Hematopoietic multipotent progenitor cell (in vitro differentiated cells): ENCODE data around the gene VEGFB. TPM values are rescaled to one million over a fixed set of nuclear protein-coding genes. Genes with fewer than 3 reads are reported as not detected.
"Not testable (repeated sequence)": the region's sequence is repeated elsewhere in the genome, so short reads cannot be mapped to it uniquely, and the experiment has no call there.

Experiments
- DNase-seq, 3 donors: peaks; one replicate each; pipeline ENCODE4 v3.0.0-alpha.2; 2011 to 2015; ENCODE audit warnings: low read depth in 2 of 3, low spot score in 2 of 3
- total RNA-seq: library from RNA; depleted of rRNA; stranded (reverse); fragments of >200 nt; gene quantifications from one replicate; pipeline ENCODE4 v1.2.3, GENCODE V29; 2012

Gene VEGFB
- total RNA-seq, 1 donor = 15.9 TPM

GRCh38 chr11:64245797-64246620 is 11.6 kb downstream of the VEGFB start:
- DNase-seq = peak in 2 of 3 donors; percentile 85 to 90

GRCh38 chr11:64246621-64246870 is 12.2 kb downstream of the VEGFB start:
- DNase-seq = not testable (repeated sequence)

GRCh38 chr11:64246871-64247728 is 12.7 kb downstream of the VEGFB start, which contains the start of gene PPP1R14B:
Gene PPP1R14B (minus strand): TSS chr11:64246943. CDS start chr11:64246673, 270 bp downstream.
- DNase-seq = peak in 2 of 3 donors; percentile 79 to 85

- DNase-seq = no peak
These were observed 13.5 kb downstream of the VEGFB start for GRCh38 chr11:64247729-64248531.

GRCh38 chr11:64248578-64248977 is 14.2 kb downstream of the VEGFB start:
- no peak for DNase-seq

GRCh38 chr11:64249038-64249437 is 14.7 kb downstream of the VEGFB start:
- no peak for DNase-seq

- no peak for DNase-seq
These were observed 15.4 kb downstream of the VEGFB start for GRCh38 chr11:64249563-64250414.

- no peak for DNase-seq
These were observed 16.1 kb downstream of the VEGFB start for GRCh38 chr11:64250415-64251015.

GRCh38 chr11:64251016-64251752 is 16.8 kb downstream of the VEGFB start, which contains the start of gene PLCB3:
Gene PLCB3 (plus strand): TSS chr11:64251530. CDS start chr11:64251650, 120 bp downstream.
- peak in 2 of 3 donors; percentile 43 to 62 for DNase-seq

GRCh38 chr11:64251753-64252002 is 17.3 kb downstream of the VEGFB start:
- no peak for DNase-seq

GRCh38 chr11:64252003-64252872 is 17.9 kb downstream of the VEGFB start:
- DNase-seq = peak in 1 of 3 donors; percentile 34

GRCh38 chr11:64253043-64253442 is 18.7 kb downstream of the VEGFB start:
- DNase-seq = no peak

GRCh38 chr11:64253481-64253880 is 19.1 kb downstream of the VEGFB start:
- no peak for DNase-seq

- DNase-seq = no peak
These were observed 19.9 kb downstream of the VEGFB start for GRCh38 chr11:64254326-64254725.

GRCh38 chr11:64255135-64256128 is 21.0 kb downstream of the VEGFB start:
- DNase-seq = no peak

GRCh38 chr11:64256300-64256699 is 21.9 kb downstream of the VEGFB start:
- no peak for DNase-seq

GRCh38 chr11:64258356-64258755 is 24.0 kb downstream of the VEGFB start:
- DNase-seq = no peak
